Measurements from ENCODE around the gene HELB. TPM values are rescaled to one million over a fixed set of nuclear protein-coding genes. Genes with fewer than 3 reads are reported as not detected.

The HELB gene
- 1 to 10 TPM; 1.2 to 5.2 (median 2.2) TPM for total RNA-seq
- under 1 TPM; 0.68 to 0.77 TPM for polyA plus RNA-seq

GRCh38 chr12:66301944-66302826, at the start of gene HELB:
Gene HELB, plus strand, starts transcription at chr12:66302493. Its CDS starts 111 bp downstream, at chr12:66302604.
- Histone ChIP-seq H3K27ac (peak within 1 kb of the TSS in 3 of 4 donors; percentile 32 to 86 (median 80)), H3K4me3 (peak within 1 kb of the TSS; percentile 39 to 80 (median 66)), H3K36me3 (no peaks in the 10 kb centered on the region), H3K27me3 (no peaks in the 10 kb centered on the region), H3K4me1 (peaks cover 0 to 20% (median 0%) of the 10 kb centered on the region in 3 donors), H3K9me3 (no peaks in the 10 kb centered on the region)
- intact Hi-C loops (cut with DNase I) = no loop called here
- WGBS, 2 donors = 0% methylated on average over 45 of the region's 45 CpGs
- DNase-seq (peak; percentile 98 to 100 (median 99)), FAIRE-seq (peak; percentile 47), ATAC-seq (peak; percentile 98 to 100 (median 99))
- no peak for TF ChIP-seq CTCF (IDR thresholded peaks at IDR 0.05)

- TF ChIP-seq CTCF (IDR thresholded peaks at IDR 0.05) = no peak
These were observed 49.5 kb upstream of the HELB start for GRCh38 chr12:66252771-66253170.

DNA sequence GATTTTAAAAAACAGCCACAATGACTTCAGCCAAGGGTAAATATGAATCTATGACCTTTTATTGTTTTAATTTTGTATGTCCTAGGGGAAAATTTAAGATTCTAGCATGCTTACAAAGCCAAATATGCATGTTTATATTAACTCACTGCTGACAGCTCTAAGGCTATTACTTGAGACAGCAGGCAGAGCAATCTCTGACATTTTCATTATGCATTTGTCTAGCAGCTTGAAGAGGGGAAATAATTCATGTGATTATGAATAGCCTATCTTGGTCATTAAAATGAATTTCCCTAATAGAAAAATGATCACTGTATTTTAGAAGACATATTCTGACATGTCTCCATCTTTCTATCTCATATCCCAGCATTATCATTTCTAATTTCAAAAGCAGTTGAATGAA, 46.6 kb upstream of the HELB start:
- H3K4me1 ChIP-seq = no peaks in the 10 kb centered on the region
- no peaks in the 10 kb centered on the region for H3K27me3 ChIP-seq
- no peaks in the 10 kb centered on the region for H3K9me3 ChIP-seq
- H3K27ac ChIP-seq = no peak overlapping the region
- FAIRE-seq (no peak), DNase-seq (no peak), ATAC-seq (no peak)
- H3K4me3 ChIP-seq = no peak overlapping the region
- no peaks in the 10 kb centered on the region for H3K36me3 ChIP-seq
- no peak for TF ChIP-seq CTCF (IDR thresholded peaks at IDR 0.05)
- intact Hi-C loops (cut with DNase I) = no loop called here

More at GRCh38 chr12:66252771-66253170, 49.5 kb upstream of the HELB start:
- Histone ChIP-seq H3K9me3 (no peaks in the 10 kb centered on the region), H3K36me3 (no peaks in the 10 kb centered on the region), H3K4me1 (no peaks in the 10 kb centered on the region), H3K27me3 (no peaks in the 10 kb centered on the region), H3K4me3 (no peak overlapping the region), H3K27ac (no peak overlapping the region)
- DNase-seq = no peak
- 58 to 70% methylated on average over 2 of the region's 2 CpGs for WGBS, 2 donors
- intact Hi-C loops (cut with DNase I) = no loop called here
- FAIRE-seq = no peak
- ATAC-seq = no peak

DNA sequence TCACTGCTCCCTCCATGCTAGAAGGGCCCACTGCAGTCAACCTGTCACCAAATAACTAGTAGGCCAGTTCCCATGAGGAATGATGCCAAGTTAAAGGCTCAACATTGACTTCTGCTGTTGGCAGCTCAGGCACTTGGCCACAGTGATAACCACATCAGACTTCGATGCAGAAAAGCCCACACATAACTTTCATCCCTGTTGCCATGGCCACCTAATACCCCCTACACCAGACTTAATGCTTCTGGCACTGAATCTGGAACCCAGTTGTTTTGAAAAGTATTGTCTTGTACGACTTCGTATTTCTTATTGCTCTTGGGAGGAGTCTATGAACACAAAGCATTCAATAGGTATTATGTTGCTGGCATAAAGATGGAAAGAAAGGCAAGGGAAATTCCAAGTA, 44.3 kb upstream of the HELB start:
- Histone ChIP-seq H3K4me3 (no peak overlapping the region), H3K27ac (no peak overlapping the region), H3K27me3 (no peaks in the 10 kb centered on the region), H3K9me3 (no peaks in the 10 kb centered on the region), H3K36me3 (no peaks in the 10 kb centered on the region), H3K4me1 (no peaks in the 10 kb centered on the region)
- FAIRE-seq (no peak), ATAC-seq (no peak), DNase-seq (no peak)
- intact Hi-C loops (cut with DNase I) = no loop called here
- no peak for TF ChIP-seq CTCF (IDR thresholded peaks at IDR 0.05)
- WGBS, 2 donors = 62 to 69% methylated on average over 3 of the region's 3 CpGs

DNA sequence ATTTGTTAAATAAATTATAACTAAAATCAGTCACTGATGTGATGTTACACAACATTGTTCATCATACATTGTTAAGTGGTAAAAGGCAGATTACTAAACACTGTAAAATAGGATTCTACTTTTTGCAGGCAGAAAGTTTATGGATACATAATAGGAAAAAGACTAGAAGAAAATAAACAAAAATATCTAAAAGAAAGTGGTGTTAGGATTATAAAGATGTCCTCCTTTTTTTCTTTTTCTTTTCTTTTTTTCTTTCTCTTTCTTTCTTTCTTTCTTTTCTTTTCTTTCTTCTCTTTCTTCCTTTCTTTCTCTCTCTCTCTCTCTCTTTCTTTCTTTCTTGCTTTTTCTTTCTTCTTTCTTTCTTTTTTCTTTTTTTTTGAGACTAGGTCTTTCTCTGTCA, 39.6 kb upstream of the HELB start:
- ATAC-seq (no peak), DNase-seq (no peak), FAIRE-seq (no peak)
- Histone ChIP-seq H3K27me3 (no peaks in the 10 kb centered on the region), H3K27ac (no peak overlapping the region), H3K4me3 (no peak overlapping the region), H3K4me1 (no peaks in the 10 kb centered on the region), H3K9me3 (no peaks in the 10 kb centered on the region), H3K36me3 (no peaks in the 10 kb centered on the region)
- intact Hi-C loops (cut with DNase I) = no loop called here
- no peak for TF ChIP-seq CTCF (IDR thresholded peaks at IDR 0.05)
